Stimulated activated CD4-positive, alpha-beta T cell treated with anti-CD3 and anti-CD28 coated beads, TNF-alpha, amount 100 ng/mL, for 48 hours (primary cell): Measurements from ENCODE around the gene KRT40.

ENCODE experiments used
- DNase-seq, 3 donors: peaks; one replicate each; pipeline ENCODE4 v3.0.0-alpha.2; 2020; ENCODE audit warnings: low read depth in 3 of 3

The KRT40 gene

DNA sequence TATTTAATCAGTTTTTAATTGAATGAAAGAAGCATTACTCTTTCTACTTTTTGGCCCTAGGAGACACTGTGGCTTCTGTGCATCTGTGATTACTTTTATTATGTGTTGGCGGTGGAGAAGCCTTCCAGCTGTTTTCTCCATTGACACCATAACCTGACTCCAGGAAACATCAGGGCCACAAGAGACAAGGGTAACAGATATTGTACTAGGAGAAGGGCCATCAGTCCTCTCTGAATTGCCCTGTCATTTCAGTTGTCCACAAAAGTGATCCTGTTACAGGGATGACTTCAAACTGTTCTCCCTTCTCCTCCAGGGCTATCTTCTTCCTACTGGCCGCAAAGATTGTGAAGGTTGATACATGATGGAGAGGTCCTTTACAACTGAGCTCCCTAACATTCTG, 32.0 kb downstream of the KRT40 start:
- no peak for DNase-seq

GRCh38 chr17:40951011-40951622, 33.0 kb downstream of the KRT40 start:
- DNase-seq: no peak

DNA sequence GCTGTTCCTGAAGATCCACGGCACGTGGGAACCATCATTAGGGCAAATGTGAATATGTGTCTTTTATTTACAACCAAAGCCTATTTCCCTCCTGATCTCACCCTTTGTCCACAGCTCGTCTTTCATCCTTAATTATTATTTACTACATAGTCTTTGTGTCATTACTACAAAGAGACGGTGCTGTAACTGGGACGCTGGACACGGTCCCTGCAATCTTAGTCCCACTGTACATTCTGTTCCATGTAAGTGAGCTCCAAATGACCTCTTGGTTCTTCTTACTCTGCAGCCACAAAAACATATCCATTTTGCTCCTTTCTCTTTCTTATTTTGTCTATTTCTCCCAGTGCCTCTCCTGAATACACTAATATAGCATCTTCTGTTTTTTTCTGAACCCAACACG, 34.0 kb downstream of the KRT40 start:
- DNase-seq: no peak

DNA sequence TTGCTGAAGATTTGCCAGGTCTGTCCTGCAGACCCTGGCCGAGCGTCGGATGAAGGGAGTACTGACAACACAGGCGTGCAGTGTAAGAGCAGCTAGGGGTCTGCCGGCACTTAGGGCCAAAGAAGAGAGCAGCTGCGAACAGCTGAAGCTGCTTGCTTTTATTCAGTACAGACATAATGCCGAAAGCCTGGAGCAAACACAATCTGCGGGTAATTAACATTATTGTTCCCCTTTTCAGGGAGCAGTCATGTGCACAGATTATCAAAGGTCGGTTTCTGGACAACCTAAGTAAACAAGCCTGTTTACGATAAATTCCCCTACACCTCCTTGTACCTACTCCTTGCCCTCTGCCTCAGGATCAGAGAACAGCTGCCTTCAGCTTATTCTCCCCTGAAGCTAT, 34.7 kb downstream of the KRT40 start:
- no peak for DNase-seq

GRCh38 chr17:40947929-40948328, 36.2 kb downstream of the KRT40 start:
- DNase-seq: no peak

DNA sequence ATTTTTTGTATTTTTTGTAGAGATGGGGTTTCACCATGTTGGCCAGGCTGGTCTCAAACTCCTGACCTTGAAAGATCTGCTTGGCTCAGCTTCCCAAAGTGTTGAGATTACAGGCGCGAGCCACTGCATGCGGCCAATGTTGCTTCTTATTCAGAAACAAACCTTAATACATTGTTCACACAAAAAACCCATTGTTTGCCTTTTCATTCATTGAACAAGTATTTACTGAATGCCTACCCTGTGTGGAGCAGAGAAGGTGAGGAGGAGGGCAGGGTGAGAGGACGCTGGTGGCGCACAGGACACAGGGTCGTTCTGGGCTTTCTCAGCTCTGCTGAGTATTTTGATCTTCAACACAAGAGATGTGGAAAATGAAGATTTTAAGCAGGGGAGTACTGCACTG, 38.7 kb downstream of the KRT40 start:
- no peak for DNase-seq

DNA sequence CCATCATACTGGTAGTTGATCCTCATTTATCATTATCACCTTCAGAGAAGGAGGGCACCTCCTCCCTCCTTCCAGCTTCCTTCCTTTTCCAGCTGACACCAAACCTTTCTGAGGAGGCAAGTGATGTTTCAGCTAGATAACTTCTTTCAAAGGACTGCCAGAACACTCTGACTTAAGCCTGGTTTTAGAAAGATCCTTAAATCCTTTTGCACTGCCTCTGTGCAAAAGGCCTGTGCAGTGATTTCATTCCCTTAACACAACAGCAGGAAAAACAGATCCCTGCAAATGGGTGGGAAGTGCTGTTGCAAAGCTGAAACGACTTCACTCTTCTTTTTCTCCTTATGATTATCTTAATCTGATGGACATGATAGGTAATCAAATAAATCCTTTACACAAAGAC, 39.6 kb downstream of the KRT40 start:
- DNase-seq: no peak

DNA sequence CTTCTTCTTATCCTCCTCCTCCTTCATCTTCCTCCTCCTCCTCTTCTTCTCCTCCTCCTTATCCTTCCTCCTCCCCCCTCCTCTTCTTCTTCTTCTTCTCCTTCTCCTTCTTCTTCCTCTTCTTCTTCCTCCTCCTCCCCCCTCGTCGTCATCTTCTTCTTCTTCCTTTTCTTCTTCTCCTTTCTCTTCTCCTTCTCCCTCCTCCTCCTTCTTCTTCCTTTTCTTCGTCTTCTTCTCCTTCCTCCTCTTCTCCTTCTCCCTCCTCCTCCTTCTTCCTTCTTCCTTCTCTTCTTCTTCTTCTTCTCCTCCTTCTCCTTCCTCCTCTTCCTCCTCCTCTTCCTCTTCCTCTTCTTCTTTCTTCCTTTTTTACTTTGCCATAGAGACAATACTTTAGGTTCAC, 41.6 kb downstream of the KRT40 start:
- DNase-seq: no peak

DNA sequence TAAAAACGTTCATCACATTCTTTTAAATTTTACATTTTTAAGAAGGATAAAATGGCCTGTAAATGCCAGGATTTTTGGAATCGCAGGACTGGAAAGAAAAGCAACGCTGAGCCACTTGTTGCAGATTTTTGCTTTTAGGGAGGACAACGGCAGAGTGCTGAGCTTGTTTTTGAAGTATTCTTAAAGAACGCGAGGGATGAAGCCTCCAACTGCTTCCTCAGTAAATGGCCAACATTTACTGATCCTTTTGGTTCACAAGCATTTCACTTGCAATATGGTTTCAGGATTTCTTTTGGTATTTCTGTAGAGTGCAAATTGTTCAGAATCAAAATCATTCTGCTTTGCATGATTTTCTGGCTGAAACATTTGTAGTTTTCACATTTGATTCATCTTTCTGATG, 43.9 kb downstream of the KRT40 start:
- DNase-seq: no peak

GRCh38 chr17:40938981-40939380, 45.1 kb downstream of the KRT40 start:
- no peak for DNase-seq

- DNase-seq: peak in 1 of 3 donors; percentile 2
These were observed 46.7 kb downstream of the KRT40 start, which contains the start of gene KRT23 for GRCh38 chr17:40937384-40937819. Gene KRT23, minus strand, starts transcription at chr17:40937646. Its CDS starts 1,043 bp downstream, at chr17:40936603.

DNA sequence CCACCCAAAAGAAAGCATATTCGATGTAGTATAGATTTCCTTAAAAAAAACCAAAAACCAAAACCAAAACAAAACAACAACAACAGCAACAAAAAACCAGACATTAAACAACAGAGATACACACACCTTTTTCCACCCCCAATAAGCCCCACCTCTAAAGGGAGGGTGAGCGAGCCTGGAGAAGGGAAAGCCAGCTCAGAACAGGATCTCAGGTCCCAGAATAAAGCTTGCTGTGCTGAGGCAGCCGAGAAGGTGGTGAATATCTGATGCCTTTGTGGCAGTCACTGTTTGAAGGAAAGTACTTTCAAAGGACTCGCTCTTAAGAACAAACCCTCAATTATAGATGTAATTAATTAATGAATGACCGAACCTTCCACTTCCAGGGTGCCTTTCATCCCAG, 47.1 kb downstream of the KRT40 start:
- no peak for DNase-seq

DNA sequence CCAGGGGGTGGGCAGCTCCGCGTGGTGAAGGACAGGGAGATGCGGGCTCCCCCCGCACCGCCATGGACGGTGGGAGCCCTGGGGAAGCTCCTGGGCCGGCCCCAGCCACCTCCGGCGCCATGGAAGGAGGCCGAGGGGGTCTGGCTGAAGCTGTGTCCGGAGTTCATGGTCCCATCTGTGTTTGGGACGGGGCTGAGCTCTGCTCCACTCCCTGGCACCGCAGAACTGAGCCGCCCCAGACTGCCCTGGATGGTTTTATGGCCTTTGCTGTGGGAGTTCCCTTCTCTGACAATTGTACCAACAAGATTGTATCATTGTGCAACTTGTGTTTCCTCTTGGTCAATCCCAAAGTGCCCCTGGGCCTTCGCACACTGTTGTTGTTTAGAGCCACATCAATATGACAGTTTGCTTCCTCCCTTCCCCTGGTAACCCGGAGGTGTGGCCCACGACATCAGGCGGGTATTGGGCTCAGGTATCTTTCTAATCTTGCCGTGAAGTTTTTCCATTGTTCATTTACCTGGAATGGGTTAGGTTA, 47.6 kb downstream of the KRT40 start:
- no peak for DNase-seq

DNA sequence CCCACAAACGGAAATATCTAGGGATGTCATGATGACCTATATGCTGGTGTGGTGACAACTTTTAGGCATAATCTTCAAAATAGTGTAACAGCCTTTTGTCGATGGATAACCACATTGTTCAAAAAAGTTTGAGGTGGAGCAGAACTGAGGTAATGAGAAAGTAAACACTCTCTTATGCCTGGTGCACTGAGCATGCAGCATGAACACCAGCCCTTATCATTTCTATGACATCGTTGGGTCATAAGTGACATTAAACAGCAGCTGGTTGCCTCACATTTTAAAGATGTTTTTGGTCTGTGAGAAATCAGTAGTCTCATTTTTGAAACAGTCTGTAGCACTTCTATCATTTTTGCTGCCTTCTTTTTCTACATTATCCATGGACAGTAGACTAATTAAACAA, 48.5 kb downstream of the KRT40 start:
- DNase-seq: no peak

DNA sequence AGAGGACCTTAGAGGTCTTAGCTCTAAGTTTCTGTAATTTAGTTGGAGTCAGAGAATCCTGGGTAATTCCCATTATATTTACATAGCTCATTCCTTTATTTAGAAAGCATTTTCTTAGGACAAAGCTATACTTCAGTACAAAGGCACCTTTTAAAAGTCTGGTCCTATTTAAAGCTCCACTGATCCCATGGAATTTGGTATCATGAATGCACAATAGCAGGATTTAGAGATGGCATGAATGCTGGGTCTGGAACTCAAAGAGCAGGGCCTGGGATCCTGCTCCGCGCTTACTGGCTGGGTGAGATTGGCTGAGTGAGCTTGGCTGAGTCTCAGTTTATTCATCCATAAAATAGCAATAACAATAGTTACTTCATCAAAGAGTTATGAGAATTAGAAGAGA, 51.5 kb downstream of the KRT40 start:
- DNase-seq: no peak

DNA sequence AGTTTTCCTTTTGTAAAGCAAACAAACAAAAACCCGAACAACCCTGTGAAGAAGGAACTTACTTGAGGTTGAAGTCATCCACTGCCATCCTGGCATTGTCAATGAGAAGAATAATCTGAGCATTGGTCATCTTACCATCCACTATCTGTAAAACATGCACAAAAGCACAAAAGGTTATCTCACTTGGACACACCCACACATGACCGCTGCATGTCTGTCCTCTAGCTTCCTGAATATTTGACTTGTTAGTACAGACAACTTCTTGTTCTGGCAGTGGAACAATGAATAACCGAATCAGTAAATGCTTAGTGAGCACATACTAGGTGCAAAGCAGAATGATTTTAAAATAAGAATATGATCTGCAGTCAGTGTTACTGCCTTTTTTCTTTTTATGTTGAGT, 52.8 kb downstream of the KRT40 start:
- DNase-seq: no peak
